Stimulated activated naive CD4-positive, alpha-beta T cell (primary cell): ENCODE data around the gene PLS3.

Experiments used
- DNase-seq, 6 experiments: peaks; one replicate each; lab custom pipeline; 2025; lab: John Stamatoyannopoulos, UW

The PLS3 gene

DNA sequence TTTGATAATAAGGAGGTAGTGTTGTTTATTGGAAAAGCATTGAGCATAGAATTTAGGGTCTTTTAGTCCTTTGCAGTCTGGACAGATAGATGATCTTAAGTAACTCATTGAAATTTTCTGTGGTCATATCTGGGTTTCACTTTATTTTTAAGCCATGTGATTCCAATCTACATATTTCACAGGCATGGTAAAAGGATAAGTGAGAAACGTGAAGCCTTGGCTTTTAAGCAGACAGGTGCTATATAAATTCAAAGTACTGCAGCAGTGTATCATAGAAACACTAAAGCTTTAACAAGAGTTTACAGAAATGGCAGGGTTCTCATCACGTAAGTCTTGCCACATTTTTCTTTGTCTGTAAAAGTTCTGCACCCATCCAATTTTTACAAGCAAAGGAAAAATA, 4.9 kb downstream of the PLS3 start:
- DNase-seq = no peak

DNA sequence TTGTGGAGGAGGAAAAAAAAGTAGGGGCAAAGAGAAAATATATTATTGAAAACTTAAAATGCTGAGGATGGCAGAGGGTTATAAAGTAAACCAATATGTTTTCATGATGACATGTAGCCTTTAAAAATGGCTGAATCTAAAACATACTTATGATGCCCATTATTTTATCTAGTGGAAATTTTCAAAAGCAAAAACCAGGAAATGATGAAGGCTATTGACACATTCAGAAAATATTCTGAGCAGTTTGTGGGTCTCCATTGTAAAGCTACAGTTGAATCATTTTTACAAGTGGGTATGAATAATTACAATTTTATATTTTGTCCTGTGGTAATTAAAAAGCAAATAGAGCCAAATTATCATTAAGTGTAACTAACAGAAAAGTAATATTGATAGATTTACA, 10.7 kb downstream of the PLS3 start:
- DNase-seq = no peak

DNA sequence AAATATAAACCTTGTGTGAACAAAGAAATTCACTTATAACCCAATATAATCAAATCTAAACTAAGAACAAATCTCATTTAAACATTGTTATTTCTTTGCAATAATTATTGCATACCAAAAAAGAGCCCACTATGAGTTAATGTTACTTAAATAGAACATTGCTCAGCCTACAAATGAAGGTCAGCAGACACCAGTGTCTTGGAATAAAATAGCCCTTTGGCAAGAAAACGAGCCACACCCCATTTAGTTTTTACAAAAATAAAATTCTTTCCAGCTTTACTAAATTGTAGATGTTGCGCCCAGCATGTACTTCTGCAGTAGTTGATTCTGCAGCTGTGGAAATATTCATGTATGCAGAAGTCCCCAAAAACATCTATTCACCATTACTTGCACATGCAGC, 12.2 kb downstream of the PLS3 start:
- no peak for DNase-seq

DNA sequence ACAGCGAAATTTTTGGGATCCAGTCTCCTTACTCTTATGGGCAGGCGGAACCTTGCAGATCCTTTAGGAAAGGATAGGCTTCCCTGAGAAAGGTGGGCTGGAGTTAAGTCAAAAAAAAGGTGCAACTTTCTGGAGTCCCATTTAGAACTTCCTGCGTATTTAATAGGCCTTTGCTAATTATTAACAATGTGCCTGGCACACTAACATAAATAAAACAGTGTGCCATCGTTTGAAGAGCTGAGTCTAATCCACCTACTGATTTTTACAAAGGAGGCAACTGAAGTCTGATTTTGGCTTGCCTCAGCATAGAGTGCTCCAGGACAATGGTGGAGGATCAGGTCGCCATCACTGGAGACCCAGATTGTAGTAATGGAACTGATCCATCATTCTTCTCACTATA, 15.7 kb downstream of the PLS3 start:
- DNase-seq = no peak

DNA sequence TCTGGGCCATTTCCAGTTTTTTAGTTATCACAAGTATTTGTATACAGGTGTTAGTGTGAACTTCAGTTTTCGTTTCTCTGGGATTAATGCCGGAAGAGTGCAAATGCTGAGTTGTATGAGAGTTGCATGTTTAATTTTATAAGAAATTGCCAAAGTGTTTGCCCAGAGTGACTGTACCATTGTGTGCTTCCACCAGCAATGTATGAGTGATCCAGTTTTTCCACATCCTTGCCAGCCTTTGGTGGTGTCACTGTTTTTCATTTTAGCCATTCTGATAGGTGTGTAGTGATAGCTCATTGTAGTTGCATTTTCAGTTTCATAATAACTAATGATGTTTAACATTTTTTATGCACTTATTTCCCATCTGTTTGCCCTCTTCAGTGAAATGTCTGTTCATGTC, 18.4 kb downstream of the PLS3 start:
- DNase-seq = no peak

DNA sequence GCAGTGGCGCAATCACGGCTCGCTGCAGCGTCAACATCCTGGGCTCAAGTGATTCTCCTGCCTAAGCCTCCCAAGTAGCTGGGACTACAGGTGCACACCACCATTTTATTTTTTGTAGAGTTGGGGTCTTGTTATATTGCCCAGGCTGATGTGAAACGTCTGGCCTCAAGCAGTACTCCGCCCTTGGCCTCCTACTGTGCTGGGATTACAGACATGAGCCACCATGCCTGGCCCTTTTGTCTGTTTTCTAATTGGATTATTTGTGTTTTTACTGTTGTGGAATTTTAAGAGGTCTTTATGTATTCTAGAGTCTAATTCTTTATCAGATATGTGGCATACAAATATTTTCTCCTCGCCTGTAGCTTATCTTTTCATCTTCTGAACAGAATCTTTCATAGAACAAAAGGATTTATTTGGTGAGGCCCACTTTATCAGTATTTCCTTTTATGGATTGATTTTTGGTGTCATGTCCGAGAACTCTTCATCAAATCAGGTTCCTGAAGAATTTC, 18.9 kb downstream of the PLS3 start:
- no peak for DNase-seq

DNA sequence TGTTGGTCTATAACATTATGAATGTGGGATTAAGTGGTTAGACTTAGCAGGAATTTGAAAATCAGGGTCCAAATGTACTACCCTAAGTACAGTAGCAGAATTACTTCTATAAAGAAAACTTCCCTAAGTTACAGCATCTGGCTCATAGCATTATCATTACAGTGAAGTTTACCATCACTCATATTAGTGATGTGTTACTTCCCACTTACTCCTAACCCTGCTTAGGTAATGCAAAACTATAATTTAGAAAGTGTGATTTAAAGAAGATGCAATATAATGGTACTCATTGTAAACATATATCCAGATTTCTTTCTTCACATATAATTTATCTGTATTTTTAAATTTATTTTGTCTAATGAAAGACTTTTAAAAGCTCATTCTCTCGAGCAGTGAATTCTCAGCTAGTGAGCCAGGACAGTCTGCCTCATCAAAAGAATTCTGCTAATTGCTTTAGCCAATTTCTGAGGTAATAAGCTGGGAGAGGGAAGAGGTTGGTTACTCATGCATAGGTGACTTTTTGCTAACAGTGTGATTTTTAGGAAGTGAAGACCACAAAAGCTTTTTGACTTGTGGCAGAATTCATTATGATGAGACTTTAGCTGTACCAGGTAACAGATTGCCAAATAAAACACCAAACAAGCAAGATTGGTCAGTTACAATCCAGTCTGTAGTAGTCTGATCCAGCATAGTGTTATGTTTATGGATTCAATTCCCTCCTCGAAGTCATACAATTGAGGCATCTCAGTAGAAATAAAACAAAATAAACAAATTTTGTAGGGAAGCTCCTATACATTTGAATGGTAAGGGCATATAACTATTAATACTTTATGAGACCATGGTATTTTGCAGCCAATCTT, 21.0 kb downstream of the PLS3 start:
- no peak for DNase-seq

DNA sequence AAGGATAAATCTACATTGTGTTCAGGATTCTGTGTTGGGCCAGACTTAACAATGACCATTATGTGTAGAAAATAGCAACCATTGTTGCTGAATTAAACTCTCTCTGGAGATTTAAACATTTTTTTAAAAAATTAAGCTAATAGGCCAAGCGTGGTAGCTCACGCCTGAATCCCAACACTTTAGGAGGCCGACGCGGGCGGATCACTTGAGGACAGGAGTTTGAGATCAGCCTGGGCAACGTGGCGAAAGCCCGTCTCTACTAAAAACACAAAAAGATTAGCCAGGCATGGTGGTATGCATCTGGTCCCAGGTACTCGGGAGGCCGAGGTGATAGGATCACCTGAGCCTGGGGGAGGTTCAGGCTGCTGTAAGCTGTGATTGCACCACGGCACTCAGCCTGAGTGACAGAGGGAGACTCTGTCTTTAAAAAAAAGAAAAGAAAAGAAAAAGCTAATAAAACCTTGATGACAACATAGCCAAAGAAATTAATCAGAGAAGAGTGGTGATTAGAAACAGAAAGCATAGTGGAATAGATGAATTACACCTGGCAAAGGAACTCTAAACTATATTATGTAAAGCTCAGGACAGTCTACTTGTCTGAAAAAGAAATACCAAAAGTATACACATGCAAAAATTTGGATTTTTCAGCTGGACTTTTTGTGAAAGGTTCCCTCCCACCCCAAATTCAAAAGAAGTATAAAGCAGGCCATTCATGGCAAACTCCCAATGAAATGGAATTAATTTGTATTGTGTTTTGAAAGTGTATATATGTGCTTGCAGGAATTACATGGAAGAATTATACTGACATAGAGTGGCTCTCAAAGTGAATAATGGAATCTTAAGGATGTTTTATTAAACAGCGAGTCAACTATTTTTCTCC, 21.9 kb downstream of the PLS3 start:
- no peak for DNase-seq

DNA sequence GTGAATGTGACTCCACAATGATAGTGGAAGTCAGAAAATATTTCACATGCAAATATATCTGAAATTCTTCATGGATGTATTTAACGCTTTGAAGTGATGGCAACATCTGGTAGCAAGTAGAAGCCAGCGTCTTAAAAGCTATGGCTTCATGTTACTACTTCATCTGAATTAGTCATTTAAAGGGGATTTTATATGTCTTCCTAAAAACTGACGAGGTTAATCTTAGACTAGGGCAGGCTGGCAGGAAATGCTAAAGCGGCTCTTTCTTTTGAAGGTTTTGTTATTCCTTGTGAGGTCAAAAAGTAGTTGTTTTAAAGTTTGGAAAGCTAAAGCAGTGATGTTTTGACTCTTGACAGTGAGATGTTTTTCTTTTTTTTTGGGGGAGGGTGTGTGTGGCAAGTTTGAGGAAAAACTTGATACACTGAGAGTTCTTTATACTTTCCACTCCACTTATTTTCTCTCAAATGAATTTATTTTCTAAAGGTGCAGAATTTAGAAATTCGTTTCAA, 22.6 kb downstream of the PLS3 start:
- no peak for DNase-seq

DNA sequence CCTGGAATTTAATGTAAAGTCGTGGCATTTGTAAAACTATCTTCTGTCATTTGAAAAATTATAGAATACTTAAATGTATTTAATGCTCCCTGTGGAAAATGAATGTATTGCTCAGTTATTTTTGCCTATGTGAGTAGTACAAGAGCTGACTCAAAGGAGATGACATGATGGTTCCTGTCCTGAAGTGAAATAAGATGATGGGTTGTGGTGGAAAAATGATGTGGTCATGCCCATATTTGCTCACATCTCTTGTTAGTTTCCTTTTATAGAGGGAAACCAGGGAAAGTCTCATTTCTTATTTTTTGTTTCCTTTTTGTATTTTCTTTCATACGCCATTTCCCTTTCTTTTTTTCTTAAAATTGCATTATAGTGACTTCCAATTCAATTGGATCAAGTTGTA, 23.7 kb downstream of the PLS3 start:
- DNase-seq = no peak

DNA sequence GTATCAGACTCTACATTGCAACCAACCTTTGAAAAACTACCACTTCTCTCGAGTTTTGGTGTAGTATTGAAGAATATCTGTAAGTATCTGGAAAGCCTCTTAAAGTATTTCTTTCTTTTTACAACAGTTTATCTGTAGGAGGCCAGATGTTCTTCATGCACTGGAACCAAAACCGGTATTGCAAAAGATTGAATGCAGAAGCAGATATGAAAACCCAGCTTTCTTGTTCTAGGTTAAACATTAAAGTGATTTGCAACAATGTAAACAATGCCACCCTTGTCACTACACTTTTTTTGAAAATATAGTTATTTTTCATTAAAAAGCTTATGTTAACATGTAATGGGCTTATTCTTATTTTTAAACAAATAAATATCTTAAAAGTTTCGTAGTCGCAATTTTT, 27.2 kb downstream of the PLS3 start:
- no peak for DNase-seq

DNA sequence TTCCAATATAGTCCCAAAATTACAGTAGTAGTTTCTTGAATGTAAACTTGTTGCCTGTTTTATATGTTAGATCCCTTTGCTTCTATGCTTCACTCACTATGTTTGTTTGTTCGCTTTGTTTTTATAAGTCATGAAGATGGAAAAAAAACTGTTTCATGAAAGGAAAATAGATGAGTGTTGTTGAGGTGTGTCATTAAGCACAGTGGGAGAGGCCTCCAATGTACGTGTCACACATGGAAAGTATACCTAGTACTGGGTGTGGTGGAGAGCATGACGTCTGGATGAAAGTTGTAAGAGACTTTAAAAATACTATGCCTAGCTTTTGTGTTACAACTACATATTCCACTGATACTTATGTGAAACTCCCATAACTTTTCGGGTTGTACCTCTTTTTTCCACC, 28.4 kb downstream of the PLS3 start:
- DNase-seq = no peak

DNA sequence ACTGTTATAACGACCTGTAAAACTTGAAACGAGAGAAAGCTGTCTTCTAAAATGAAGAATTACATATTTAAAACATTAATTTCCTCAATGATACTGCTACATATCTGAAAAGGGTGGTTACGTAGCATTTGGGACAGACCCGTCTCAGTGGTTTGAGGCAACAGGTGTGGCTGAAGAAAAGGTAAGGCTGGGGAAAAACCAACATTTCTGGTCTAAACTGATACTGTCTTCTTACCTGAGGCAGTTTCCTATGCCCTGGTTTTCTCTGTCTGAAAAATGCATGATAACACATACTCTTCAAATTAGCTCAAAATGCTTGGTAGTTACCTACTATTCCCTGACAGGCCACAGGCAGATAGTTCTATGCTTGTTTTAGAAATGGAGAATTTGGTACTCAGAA, 30.4 kb downstream of the PLS3 start:
- no peak for DNase-seq

DNA sequence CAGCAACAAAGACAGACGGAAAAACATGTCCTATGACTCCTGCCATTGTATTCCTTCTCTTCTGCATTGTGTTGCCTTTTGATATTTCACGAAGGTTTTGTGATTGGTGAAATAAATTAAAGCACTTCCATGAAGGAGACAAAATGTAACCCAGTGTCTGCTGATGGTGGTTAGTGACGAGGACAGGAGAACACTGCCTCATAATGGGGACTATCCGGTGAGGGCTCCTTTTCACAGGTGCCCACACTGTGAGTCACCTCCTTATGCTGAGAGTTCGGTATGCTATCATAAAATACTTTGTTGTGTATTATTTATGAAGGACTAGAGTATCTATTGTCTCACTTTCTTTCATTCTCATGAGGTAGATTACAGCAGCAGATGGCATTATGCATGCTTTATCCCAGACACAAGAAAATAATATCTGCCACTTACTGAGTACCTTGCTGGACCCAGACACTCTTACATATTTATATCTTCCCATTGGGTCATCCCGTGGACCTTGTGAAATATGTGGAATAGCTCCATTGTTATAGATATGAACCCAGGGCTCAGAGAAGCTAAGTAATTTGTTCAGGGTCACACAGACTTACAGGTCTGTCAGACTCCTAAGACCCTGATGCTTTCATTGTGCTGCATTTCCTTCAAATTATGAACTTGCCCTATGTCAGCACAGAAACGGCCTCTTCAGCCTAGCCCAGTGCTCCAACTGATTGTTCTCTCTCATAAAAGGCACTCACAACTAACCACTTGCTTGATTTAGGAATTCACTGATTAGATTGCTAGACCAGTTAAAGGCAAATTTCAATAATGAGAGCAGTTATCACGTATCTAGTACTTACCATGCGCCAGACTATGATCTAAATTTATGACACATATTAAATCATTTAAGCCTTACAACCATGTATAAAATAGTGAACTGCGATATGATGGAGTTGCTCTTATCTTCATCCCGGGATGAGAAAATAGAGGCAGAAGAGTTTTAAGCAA, 31.2 kb downstream of the PLS3 start:
- DNase-seq = no peak

DNA sequence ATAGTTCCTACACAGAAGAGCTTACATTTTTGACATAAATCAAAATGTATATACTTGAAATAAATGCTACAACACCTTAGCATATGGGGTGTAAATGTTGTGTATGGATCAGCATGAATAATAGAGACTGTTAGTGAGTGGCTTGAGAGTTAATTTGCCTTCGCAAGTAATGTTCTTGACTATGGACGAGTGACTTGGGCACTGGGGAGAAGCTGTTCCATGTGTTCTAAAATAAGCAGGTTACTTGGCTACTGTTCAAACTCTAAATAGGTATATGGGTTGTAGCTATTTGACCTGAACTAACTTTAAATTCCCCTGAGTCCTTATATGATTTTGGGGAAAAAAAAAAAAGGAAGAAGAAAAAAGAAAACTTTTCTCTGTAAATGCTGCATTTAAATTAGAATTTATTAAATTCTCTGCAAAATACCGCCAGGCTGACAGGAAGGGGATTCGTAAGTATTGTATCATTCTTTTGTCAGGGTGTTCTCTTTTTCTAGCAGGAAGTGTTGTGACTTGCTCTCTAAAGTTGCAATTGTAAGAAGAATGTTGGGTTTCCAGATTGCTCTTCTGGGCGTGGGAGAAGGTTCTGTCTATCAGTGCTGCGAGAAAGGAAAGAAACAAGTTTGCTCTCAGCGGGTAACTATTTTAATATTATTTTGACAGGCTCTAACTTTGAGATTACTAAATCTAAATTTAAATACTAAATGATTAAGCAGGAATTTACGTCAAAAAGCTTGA, 32.2 kb downstream of the PLS3 start:
- no peak for DNase-seq

DNA sequence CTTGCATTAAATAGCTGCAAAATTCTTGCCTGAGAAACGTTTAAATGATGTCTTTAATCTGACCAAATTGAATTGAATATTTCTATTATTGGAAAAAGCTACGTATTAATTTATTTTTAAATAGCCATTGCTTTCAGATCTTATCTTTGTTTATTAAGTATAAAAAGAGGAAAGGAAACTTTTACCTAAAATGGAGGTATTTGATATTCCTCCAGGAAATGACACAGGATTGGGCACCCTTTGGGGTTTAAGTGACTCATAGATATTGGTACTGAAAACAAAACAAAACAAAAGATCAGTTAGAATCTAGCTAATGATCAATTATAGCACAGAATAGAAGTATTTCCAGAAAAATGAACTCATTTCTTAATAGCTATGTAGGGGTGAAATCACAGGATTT, 34.1 kb downstream of the PLS3 start:
- DNase-seq = no peak

DNA sequence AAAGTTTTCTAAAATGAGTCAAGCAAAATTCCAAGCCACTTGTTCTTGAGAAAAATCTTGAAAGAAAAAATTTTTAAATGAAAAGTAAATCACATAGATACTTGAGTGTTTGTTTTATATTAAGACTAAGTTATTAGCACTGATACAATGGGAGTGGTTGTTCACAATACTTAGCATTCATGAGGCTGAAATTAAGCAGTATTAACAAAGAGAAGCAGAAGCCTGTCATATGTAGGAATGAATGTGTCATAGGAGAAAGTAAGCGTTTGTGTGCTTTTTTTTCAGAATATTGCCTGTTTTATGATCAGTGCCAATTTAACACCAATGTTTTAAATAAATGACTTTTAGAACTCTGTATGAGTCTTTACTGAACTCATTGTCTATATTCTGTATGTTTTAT, 37.6 kb downstream of the PLS3 start:
- DNase-seq = no peak

DNA sequence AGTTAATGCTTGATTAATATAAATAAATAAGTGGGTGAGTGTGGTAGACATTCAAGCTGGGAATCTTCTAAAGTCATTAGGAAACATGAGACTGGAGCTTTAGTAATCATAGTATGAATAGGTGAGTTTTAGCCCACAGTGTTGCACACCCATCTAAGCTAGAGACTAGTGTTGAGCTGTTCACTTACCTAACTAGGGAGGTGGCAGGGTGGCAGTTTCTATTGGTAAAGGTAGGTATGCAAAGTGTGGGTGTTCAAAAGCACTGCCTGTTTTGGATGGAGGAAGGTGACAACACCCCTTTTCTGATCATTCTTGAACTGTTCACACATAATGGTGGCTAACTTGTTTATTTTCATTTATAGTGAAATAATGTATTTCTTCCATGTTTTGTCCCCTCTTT, 41.3 kb downstream of the PLS3 start:
- no peak for DNase-seq

DNA sequence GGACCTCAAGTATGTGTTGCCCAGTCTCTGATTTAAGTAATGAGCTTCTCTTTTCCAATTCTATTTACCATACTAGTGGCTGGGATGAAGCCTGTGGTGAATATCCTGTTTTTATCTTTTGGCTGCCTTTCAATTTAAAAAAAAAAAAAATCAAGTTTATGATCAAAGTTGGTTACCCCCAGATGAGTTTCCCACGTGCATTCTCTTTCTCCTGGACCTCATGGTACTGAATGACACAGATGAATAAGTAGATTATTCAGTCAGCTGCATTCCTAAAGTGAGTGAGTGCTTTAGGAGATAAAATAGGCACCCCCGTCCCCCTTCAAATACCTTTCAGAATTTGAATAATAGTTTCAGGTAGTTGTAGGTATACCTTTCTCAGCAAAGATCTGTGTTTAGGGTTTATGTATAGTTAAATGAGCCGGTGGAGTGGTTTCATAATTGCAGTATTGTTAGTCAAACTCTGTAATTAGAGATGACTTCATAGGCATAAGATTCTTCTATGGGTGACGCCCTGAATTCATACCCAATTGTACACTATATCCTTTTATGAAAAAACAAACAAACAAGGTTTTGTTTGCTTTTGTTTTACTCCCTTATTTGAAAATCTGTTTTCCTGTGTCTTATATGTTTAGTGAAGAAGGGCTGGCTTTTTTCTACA, 41.9 kb downstream of the PLS3 start:
- DNase-seq = no peak

DNA sequence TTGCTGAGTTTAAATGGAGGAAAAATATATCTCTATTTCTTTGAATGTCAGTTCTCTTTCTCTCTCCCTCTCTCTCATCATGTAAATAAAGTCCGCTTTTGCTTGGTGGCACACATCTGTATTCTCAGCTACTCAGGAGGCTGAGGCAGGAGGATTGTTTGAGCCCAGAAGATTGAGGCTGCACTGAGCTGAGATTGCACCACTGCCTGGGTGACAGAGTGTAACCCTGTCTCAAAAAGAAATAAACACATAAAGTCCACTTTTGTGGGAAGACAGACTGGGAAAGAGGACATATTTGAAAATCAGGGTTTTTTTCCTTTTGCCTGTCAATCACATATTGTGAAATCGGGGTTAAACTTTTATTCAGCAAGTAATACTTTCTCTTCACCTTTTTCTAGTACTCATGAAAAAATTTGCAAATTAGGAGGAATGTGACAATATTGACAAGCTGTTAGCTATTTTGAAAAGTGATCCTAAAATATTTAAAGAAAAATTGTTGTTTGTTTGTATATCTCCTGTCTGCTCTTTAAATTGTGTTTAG, 42.6 kb downstream of the PLS3 start:
- no peak for DNase-seq
